HepG2 (cell line): ENCODE measurements around the gene GSPT1. TPM values are rescaled to one million over a fixed set of nuclear protein-coding genes. Genes with fewer than 3 reads are reported as not detected.
A peak's percentile ranks its signal among the peaks of the same experiment; 100 is the strongest.

Experiments used
- ARID3A ChIP-seq: IDR thresholded peaks from 2 replicates; pipeline ENCODE4 v1.6.1; 2012; ENCODE audit warnings: low read depth, low read length, improper control_type of control experiment
- ATF7 ChIP-seq, 2 experiments: fragments of 450-650 bp in 1 of 2; sonication (generic) in 1 of 2; formaldehyde crosslinking in 1 of 2; IDR thresholded peaks; 2 replicates each; pipeline versions ENCODE4 v1.4.0 to v1.6.1; 2016 to 2020; ENCODE audit warnings: antibody characterized with exemption in 1 of 2, mild to moderate bottlenecking in 1 of 2, missing genetic modification reagents in 1 of 2
- CHD4 ChIP-seq: fragments of 200-600 bp; sonication (generic); IDR thresholded peaks from 2 replicates; pipeline ENCODE4 v1.7.0; 2017; ENCODE audit warnings: mild to moderate bottlenecking, low read length, borderline replicate concordance
- DNMT3B ChIP-seq: conservative IDR thresholded peaks from 2 replicates; pipeline ENCODE4 v1.6.1; 2016; ENCODE audit warnings: missing biosample characterization, control low read depth
- HCFC1 ChIP-seq: fragments of 150-350 bp; IDR thresholded peaks from 2 replicates; pipeline ENCODE4 v1.6.1; 2014; ENCODE audit warnings: low read depth, low read length
- NCOA5 ChIP-seq: sonication (generic); formaldehyde crosslinking; IDR thresholded peaks from 2 replicates; pipeline ENCODE4 v1.4.0; 2020; ENCODE audit warnings: missing genetic modification reagents
- REL ChIP-seq: sonication (generic); formaldehyde crosslinking; conservative IDR thresholded peaks from 2 replicates; pipeline ENCODE4 v1.8.0; 2022; ENCODE audit warnings: mild to moderate bottlenecking, missing genetic modification reagents, moderate library complexity
- RERE ChIP-seq: IDR thresholded peaks from 2 replicates; pipeline ENCODE4 v1.6.1; 2016; ENCODE audit warnings: low read depth, missing genetic modification reagents, missing compliant biosample characterization
- RFX3 ChIP-seq: IDR thresholded peaks from 2 replicates; pipeline ENCODE4 v1.6.1; 2016; ENCODE audit warnings: missing biosample characterization, missing genetic modification reagents
- ZBTB38 ChIP-seq: sonication (generic); formaldehyde crosslinking; IDR thresholded peaks from 2 replicates; pipeline ENCODE4 v1.5.1; 2020; ENCODE audit warnings: mild to moderate bottlenecking, missing genetic modification reagents
- ZC3H4 ChIP-seq: sonication (generic); formaldehyde crosslinking; IDR thresholded peaks from 2 replicates; pipeline ENCODE4 v1.4.0; 2020; ENCODE audit warnings: missing genetic modification reagents, borderline replicate concordance
- ZNF101 ChIP-seq: sonication (generic); formaldehyde crosslinking; IDR thresholded peaks from 2 replicates; pipeline ENCODE4 v1.4.0; 2020; ENCODE audit warnings: mild to moderate bottlenecking, low read depth, missing genetic modification reagents, borderline replicate concordance
- ZNF589 ChIP-seq: sonication (generic); formaldehyde crosslinking; conservative IDR thresholded peaks from 2 replicates; pipeline ENCODE4 v1.8.0; 2022; ENCODE audit warnings: mild to moderate bottlenecking, moderate library complexity, missing genetic modification reagents
- ZNF720 ChIP-seq: sonication (generic); formaldehyde crosslinking; IDR thresholded peaks from 2 replicates; pipeline ENCODE4 v1.4.0; 2020; ENCODE audit warnings: missing genetic modification reagents
- ZNF777 ChIP-seq: sonication (generic); formaldehyde crosslinking; IDR thresholded peaks from 2 replicates; pipeline ENCODE4 v1.4.0; 2020; ENCODE audit warnings: missing genetic modification reagents
- ZSCAN30 ChIP-seq: sonication (generic); formaldehyde crosslinking; IDR thresholded peaks from 2 replicates; pipeline ENCODE4 v1.5.0; 2020; ENCODE audit warnings: mild to moderate bottlenecking, missing genetic modification reagents
- polyA plus RNA-seq, 8 experiments: library from polyadenylated mRNA; depleted of rRNA in 3 of 8; stranded (reverse) in 7 of 8; unstranded in 1 of 8; fragments of >200 nt; fragmentation: Illumina TruSeq in 4 of 8; extraction: Trizol in 4 of 8; gene quantifications; 2 replicates each; pipeline versions ENCODE4 v1.2.1 to v1.2.3, GENCODE V29; 2011 to 2016; ENCODE audit warnings: low read depth in 4 of 8, missing spikeins in 1 of 8, mixed read lengths in 1 of 8; ENCODE audit not compliant: insufficient read depth in 1 of 8
- total RNA-seq, 5 experiments: library from RNA; depleted of rRNA; stranded (reverse); fragments of >200 nt; fragmentation: Illumina TruSeq; extraction: Trizol; gene quantifications; 2 replicates each; pipeline ENCODE4 v1.2.3, GENCODE V29; 2016; ENCODE audit warnings: low read depth in 1 of 5
- TF ChIP-seq, protein P1 (sequence below): IDR thresholded peaks from 2 replicates; pipeline ENCODE4 v1.6.1; 2016; ENCODE audit warnings: low read depth
- TF ChIP-seq, protein P2 (sequence below): sonication (generic); formaldehyde crosslinking; IDR thresholded peaks from 2 replicates; pipeline ENCODE4 v1.4.0; 2020; ENCODE audit warnings: mild to moderate bottlenecking, missing genetic modification reagents

The GSPT1 gene
- total and polyA plus RNA-seq, 2 of the 13 experiments (the other 11 are each of a cell fraction or from before 2014, with no cell fraction given): 120 to 316 TPM

DNA sequence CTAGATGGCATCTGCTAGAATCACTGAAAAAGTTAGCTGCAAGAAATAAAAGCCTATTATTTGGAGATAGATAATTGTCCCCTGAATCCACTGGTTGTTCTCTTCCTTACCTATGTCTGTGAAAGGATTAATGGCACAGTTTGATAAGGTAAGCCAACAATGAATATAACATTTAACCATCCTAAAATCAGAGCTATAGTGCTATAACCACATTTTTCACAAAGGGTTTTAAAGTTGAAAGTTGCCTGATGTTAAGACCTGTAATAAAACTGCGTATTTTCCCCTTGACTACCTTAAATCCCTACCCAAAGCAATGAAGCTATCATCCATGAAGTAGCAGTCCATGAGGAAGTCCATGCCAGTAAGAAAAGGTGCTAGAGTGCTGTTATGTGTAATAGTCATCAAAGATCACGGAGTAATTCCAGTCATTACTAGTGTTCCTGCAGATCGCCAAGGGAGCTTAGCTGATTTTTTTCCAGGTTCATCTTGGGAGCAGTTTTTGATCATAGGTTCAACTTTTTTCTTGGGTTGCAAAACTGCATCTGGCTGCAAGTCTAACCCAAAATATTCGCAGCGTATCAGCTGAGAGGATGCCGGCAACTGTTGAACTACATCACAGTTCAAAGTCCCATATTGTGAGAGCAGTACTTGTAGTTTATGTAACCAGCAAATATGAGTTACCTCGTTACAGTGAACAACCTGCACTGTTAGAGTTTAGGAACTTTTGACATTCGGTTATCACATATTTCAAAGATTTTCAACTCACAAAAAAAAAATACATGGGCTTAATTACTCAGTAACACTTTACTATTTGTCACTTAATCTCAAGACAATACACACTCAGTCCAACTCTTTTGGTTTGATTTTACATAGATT lies 46.2 kb downstream of the GSPT1 start (continued):
- TF ChIP-seq ARID3A (0 out of 2 replicates have a peak, but pooled peaks have one; percentile 45), DNMT3B (CRISPR knock-in tag) (0 out of 2 replicates have a peak, but pooled peaks have one; percentile 35), ATF7 (IDR thresholded peaks at IDR 0.05) (peak; percentile 41), ATF7 (CRISPR knock-in tag; IDR thresholded peaks at IDR 0.05) (peak; percentile 74; the same call in 1 of the 2 replicates), ZC3H4 (CRISPR knock-in tag) (no peak), RFX3 (CRISPR knock-in tag) (no peak), ZNF777 (CRISPR knock-in tag) (no peak), ZSCAN30 (CRISPR knock-in tag) (no peak), REL (CRISPR knock-in tag) (no peak), ZNF720 (CRISPR knock-in tag) (no peak), NCOA5 (CRISPR knock-in tag) (no peak; the same call in 1 of the 2 replicates), HCFC1 (no peak), RERE (CRISPR knock-in tag) (peak; percentile 15; the same call in 1 of the 2 replicates), ZBTB38 (CRISPR knock-in tag) (no peak), CHD4 (peak; percentile 78; the same call in 1 of the 2 replicates), ZNF589 (CRISPR knock-in tag) (peak; percentile 67; the same call in 1 of the 2 replicates), ZNF101 (CRISPR knock-in tag) (no peak)
- TF ChIP-seq, protein P1, sequence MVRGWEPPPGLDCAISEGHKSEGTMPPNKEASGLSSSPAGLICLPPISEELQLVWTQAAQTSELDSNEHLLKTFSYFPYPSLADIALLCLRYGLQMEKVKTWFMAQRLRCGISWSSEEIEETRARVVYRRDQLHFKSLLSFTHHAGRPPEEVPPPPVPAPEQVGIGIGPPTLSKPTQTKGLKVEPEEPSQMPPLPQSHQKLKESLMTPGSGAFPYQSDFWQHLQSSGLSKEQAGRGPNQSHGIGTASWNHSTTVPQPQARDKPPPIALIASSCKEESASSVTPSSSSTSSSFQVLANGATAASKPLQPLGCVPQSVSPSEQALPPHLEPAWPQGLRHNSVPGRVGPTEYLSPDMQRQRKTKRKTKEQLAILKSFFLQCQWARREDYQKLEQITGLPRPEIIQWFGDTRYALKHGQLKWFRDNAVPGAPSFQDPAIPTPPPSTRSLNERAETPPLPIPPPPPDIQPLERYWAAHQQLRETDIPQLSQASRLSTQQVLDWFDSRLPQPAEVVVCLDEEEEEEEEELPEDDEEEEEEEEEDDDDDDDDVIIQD (CRISPR knock-in tag): peak; percentile 70; the same call in 1 of the 2 replicates
- TF ChIP-seq, protein P2, sequence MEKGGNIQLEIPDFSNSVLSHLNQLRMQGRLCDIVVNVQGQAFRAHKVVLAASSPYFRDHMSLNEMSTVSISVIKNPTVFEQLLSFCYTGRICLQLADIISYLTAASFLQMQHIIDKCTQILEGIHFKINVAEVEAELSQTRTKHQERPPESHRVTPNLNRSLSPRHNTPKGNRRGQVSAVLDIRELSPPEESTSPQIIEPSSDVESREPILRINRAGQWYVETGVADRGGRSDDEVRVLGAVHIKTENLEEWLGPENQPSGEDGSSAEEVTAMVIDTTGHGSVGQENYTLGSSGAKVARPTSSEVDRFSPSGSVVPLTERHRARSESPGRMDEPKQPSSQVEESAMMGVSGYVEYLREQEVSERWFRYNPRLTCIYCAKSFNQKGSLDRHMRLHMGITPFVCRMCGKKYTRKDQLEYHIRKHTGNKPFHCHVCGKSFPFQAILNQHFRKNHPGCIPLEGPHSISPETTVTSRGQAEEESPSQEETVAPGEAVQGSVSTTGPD: no peak
